Activated T-cell treated with anti-CD3 and anti-CD28 coated beads for 4 hours (primary cell): ENCODE data around the gene DST.

ENCODE experiments used
- DNase-seq: peaks from one replicate; pipeline ENCODE4 v3.0.0-alpha.2; 2020

Gene DST

GRCh38 chr6:56535626-56536025 is 107.1 kb downstream of the DST start:
- no peak for DNase-seq

DNA sequence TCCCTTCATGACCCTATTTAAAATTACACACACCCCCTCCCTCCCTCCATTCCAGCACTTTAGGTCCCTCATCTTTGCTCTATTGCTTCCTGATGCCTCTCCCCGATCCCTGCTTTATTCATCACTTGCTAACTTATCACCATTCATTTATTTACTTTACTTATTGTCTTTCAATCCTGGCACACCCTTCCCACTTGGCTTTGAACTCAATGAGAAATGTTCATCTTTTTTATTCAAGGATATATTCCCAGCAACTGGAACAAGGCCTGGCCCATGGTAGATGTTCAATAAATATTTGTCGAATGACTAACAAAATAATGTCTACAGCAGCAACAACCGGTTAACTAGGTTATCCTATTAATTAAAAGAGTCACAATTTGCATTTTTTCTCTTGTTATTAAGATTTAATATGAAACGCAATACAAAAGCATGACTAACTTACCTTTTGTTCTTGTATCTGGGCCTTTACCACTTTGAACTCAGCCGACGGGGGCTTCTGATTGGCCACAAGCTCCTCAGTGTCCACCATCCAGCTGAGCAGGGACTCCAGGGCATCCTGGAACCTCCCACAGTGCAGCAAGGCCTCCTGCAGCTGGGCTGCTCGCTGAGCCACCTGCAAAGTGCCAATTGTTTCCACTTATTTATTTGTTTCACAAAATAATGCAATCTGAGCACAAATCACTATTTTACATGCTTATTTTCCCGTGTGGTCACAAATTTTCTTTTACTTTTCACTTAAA is 107.8 kb downstream of the DST start:
- no peak for DNase-seq

GRCh38 chr6:56532766-56533551 is 109.7 kb downstream of the DST start:
- no peak for DNase-seq

DNA sequence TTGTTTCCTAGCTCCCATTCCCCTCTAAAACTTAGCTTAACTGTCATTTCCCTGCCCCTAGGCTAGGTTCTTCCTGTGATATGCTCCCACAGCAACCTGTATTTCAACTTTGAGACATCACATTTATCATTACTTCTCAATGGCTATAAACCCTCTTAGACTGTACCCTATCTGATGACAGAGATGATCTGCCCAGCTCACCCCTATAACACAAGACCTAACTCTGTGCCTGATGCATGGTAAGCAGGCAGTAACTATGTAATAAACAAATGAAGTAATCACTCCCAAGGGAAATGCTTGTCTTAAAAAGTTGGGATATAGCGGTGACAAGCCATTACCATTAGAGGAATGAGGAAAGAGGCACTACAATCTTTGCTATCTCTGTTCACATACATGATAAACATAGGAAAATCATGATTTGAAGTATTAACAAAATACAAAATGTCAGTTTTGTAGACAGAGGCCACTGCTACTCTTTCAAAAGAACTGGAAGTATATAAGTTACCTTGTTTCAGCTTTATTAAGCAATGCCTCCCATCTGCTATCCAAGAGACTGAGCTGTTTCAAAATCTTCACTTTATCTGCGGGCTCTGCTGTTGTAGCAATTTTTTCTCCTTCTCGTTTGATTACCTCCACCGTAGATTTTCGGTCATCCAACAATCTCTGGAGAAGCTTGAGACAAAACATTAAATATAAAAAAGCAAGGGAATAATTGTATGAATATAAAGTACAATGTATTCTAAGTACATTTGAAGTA is 110.7 kb downstream of the DST start:
- DNase-seq, result no peak

- no peak for DNase-seq
Measured at GRCh38 chr6:56529594-56530191, 113.0 kb downstream of the DST start.

GRCh38 chr6:56528412-56528841 is 114.3 kb downstream of the DST start:
- no peak for DNase-seq

- DNase-seq, result no peak
Measured at GRCh38 chr6:56527934-56528333, 114.8 kb downstream of the DST start.

- DNase-seq, result no peak
Measured at GRCh38 chr6:56526860-56527544, 115.7 kb downstream of the DST start.

DNA sequence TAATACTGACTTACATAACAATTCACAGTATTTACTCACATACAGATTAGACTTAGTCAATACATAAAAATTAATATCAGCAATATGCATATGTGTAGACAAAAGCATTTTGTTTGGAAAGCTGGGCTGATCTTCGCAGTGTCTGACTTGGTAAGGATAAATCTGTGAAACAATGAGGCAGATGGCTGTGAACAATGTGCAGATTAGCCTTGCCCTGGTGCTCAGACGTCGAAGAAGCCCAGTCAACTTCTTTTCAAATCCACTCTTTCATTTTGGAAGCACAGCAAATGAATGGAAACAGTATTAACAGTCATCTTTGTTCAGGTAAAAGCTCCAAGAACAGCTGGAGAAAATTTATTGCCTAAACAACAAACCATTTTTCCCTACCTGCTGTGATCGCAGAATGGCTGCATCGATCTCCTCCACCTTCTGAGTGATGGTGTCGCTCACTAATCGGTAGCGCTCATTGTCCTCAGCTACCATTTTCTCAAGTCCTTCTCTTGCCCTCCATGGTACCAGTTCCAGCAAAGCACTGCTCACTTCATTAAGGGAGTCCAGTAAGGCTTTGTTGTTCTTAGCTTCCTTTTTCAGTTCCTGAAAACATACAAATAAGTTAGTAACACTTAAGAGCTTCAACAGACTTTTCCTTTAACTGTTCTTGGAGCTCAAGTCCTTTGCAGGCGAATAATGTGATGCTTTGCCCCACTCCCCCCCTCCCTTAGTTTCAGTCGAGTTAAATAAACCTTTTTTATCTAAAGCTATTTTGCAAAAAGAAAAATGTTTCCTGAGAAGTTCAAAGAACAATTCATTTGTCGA is 116.5 kb downstream of the DST start:
- DNase-seq, result no peak

- no peak for DNase-seq
Measured at GRCh38 chr6:56524891-56525703, 117.6 kb downstream of the DST start.

DNA sequence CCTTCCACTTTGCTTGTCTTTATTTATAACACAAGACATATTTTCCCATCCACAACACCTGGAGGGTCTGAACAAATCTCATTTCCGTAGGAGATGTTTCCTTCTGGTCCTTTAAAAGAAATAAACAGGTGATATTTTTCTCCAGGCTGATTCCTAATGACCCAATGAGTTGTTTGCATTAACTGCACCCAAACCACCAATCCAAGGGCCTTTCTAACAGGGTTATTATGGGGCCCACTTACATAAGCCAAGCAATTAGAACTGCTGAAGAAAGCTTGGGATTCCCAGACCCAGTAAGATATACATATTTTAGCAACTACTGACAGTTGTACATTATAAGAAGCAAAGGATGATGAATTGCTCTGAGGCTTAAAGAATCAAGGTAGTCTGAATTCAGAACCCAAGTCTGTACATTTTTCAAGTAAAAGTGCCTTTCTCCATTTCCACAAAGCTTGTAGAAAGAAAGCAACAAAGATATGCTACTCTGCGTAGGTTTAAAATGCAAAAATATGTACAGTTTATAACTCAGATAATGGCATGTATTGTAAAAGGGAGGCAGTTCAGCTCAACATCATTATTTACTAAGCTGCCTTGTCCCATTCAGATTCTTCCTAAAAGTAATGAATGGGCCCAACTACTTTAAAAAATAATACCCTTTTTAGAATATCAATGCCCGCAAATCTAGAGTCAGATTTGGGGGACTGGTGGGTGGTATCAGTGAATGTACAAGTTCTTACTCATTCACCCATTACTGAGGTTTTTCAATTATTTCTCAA is 120.0 kb downstream of the DST start:
- no peak for DNase-seq

- DNase-seq, result no peak
Measured at GRCh38 chr6:56521976-56522375, 120.7 kb downstream of the DST start.

GRCh38 chr6:56521454-56521853 is 121.2 kb downstream of the DST start:
- DNase-seq, result no peak

- no peak for DNase-seq
Measured at GRCh38 chr6:56520218-56520617, 122.5 kb downstream of the DST start.

GRCh38 chr6:56518995-56519767 is 123.5 kb downstream of the DST start:
- DNase-seq, result no peak

DNA sequence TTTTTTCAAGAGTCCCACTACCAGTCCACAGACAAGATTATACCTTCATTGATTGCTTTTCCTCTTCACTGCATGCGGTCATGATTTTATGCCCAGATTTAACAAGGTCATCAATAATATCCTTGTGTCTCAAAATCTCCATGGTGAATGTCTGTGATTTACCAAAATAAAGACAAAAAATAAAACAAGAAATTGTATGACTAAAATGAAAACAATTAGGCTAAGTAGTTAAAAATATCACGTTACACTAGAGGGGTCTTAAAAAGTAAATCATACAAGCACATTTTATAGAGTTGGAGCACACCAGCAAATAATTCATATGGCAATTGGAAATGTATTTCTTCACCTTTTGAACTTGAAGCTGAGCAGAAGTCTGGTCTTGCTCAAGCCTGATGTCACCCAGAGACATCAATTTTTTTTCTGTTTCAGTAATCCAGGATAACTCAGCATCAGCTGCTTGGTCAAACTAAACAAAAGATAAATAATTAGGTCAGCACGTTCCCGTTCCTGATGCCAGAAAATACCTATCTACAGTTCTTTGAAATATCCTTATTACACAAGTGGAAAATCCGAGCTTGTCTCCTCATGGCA is 125.4 kb downstream of the DST start:
- DNase-seq, result no peak

GRCh38 chr6:56516003-56516402 is 126.7 kb downstream of the DST start:
- DNase-seq, result no peak

DNA sequence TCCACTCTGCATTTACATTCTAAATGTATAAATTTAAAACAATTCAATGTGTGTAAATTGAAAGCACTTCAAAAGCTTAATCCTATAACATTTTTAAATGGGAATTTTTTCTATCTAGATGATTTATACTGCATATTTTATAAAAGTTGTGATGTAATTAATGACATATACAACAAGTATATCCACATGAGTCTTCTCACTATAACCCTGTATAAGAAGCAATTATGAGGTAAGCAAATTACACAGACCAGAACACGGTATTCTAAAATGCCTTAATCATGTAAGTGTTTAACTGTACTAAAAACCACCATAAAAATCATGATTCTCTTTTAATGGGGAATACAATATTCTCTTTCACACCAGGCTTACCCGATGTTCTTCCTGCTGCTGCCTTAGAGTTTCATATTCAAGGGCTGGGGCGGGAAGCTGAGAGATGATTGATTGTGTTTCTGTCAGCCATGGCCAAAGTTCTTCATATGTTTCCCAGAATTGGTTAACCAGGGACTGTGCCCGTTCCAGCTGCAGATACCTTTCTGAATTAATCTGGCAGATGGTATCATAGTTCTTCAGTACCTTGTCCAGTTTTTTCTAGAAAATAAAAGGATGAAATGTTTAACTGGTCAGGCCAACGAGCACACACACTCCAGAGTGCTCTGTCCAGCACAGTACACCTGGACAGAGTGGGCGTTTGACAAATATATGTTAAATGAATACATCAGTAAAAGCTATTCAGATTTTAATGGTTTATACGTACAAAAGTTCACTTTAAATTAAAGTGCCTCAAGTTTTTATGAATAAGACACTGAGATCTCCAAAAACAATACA is 127.4 kb downstream of the DST start:
- DNase-seq, result no peak
